OCI-LY7 (cell line): ENCODE data around the gene STYXL1. TPM values are rescaled to one million over a fixed set of nuclear protein-coding genes. Genes with fewer than 3 reads are reported as not detected.

Source experiments
- BruUV-seq: library from RNA; stranded (reverse); fragments of 400-500 nt; replicated peaks from 2 replicates; lab custom pipeline; 2021; lab: Mats Ljungman, UMichigan
- CTCF ChIA-PET: fragments of 300-600 bp; sonication (Branson Sonifier 250); formaldehyde crosslinking; loops from one replicate; lab custom pipeline; 2022; ENCODE audit warnings: antibody characterized with exemption; ENCODE audit not compliant: unreplicated experiment; lab: Charles Lee
- POLR2A ChIA-PET: fragments of 300-600 bp; sonication (Branson Sonifier 250); formaldehyde crosslinking; loops from one replicate; lab custom pipeline; 2022; ENCODE audit warnings: antibody characterized with exemption; lab: Charles Lee
- DNase-seq: peaks from one replicate; pipeline ENCODE4 v3.0.0-alpha.2; 2015; ENCODE audit warnings: low spot score
- H2AFZ ChIP-seq: fragments of 200-600 bp; sonication (generic), shearing (Covaris generic); 2 replicates; pipeline ENCODE4 v1.6.1; 2014; ENCODE audit warnings: mild to moderate bottlenecking, antibody characterized with exemption, low read length, moderate library complexity
- H3K27ac ChIP-seq: fragments of 200-600 bp; sonication (generic); 2 replicates; pipeline ENCODE4 v1.5.1; 2014; ENCODE audit warnings: mixed run types, low read depth, mild to moderate bottlenecking, moderate library complexity, low read length, inconsistent platforms; ENCODE audit not compliant: poor library complexity, severe bottlenecking
- H3K36me3 ChIP-seq: fragments of 200-600 bp; sonication (generic); 2 replicates; pipeline ENCODE4 v1.6.1; 2014; ENCODE audit warnings: mild to moderate bottlenecking, antibody characterized with exemption, low read length, moderate library complexity, mixed read lengths; ENCODE audit not compliant: insufficient read depth
- H3K4me1 ChIP-seq: fragments of 200-600 bp; sonication (generic); 2 replicates; pipeline ENCODE4 v1.5.1; 2014; ENCODE audit warnings: mild to moderate bottlenecking, low read length; ENCODE audit not compliant: insufficient read depth, poor library complexity, severe bottlenecking
- H3K4me2 ChIP-seq: fragments of 200-600 bp; sonication (generic); 2 replicates; pipeline ENCODE4 v1.6.1; 2014; ENCODE audit warnings: mild to moderate bottlenecking, low read length
- H3K4me3 ChIP-seq: fragments of 200-600 bp; sonication (generic); 2 replicates; pipeline ENCODE4 v1.5.1; 2014; ENCODE audit warnings: mild to moderate bottlenecking, low read depth, low read length; ENCODE audit not compliant: poor library complexity, severe bottlenecking
- H3K79me2 ChIP-seq: fragments of 200-600 bp; sonication (generic); 2 replicates; pipeline ENCODE4 v1.6.1; 2016; ENCODE audit warnings: low read depth, mild to moderate bottlenecking, low read length, moderate library complexity, mixed read lengths; ENCODE audit not compliant: insufficient read depth
- H3K9me2 ChIP-seq: fragments of 200-600 bp; sonication (generic); 2 replicates; pipeline ENCODE4 v1.6.1; 2016; ENCODE audit warnings: mild to moderate bottlenecking, low read length, mixed read lengths; ENCODE audit not compliant: insufficient read depth
- H3K9me3 ChIP-seq: fragments of 200-600 bp; sonication (generic); 2 replicates; pipeline ENCODE4 v1.6.1; 2014; ENCODE audit warnings: mild to moderate bottlenecking, mixed run types, low read length, mixed read lengths
- H4K20me1 ChIP-seq: fragments of 200-600 bp; sonication (generic); 2 replicates; pipeline ENCODE4 v1.6.1; 2014; ENCODE audit warnings: mild to moderate bottlenecking, antibody characterized with exemption, low read length, moderate library complexity, mixed read lengths; ENCODE audit not compliant: insufficient read depth
- CTCF ChIP-seq: fragments of 200-600 bp; sonication (generic); conservative IDR thresholded peaks from 2 replicates; pipeline ENCODE4 v1.5.1; 2014; ENCODE audit warnings: mild to moderate bottlenecking, antibody characterized with exemption, low read length, moderate library complexity, mixed read lengths
- EZH2phosphoT487 ChIP-seq: fragments of 200-600 bp; sonication (generic); IDR thresholded peaks from 2 replicates; pipeline ENCODE4 v1.6.1; 2018; ENCODE audit warnings: low read depth, borderline replicate concordance, mild to moderate bottlenecking, mixed run types, antibody characterized with exemption, low read length, moderate library complexity, mixed read lengths
- intact Hi-C: fragments of 100-400 bp; cut with micrococcal nuclease; formaldehyde crosslinking; loops from one replicate; pipeline ENCODE4 v1.10.0; 2022; ENCODE audit not compliant: unreplicated experiment
- total RNA-seq, 2 experiments: library from RNA; depleted of rRNA in 1 of 2; stranded (reverse); fragments of >200 nt in 1 of 2; shearing (Covaris generic) in 1 of 2; gene quantifications; 2 replicates each; pipeline ENCODE4 v1.2.3, GENCODE V29; 2014 to 2022

STYXL1 gene
- total RNA-seq, 2 experiments from 2014 or later = 27.6 to 37.4 TPM

- no TSS peak for BruUV-seq
- no peak overlapping the region for H2AFZ ChIP-seq
- H3K27ac ChIP-seq = no peak overlapping the region
- no peak overlapping the region for H3K4me3 ChIP-seq
- no peaks in the 10 kb centered on the region for H4K20me1 ChIP-seq
- H3K4me2 ChIP-seq = no peak overlapping the region
- no peaks in the 10 kb centered on the region for H3K9me3 ChIP-seq
- intact Hi-C loops = no loop called here
- ChIA-PET CTCF (interaction anchor here (0.5 kb wide), 1 partner anchor 14 kb away, joined by 6 read pairs; no protein-coding TSS in a partner anchor), POLR2A (interaction anchor here (0.5 to 1.3 kb wide), 3 partner anchors 26 to 296 kb away, joined by 3 to 4 read pairs (median 3); partner anchors contain the start of genes MDH2 and STYXL1)
- TF ChIP-seq CTCF (no peak), EZH2phosphoT487 (no peak)
- H3K4me1 ChIP-seq = no peaks in the 10 kb centered on the region
- DNase-seq = no peak
- no peaks in the 10 kb centered on the region for H3K36me3 ChIP-seq
- H3K9me2 ChIP-seq = no peaks in the 10 kb centered on the region
- H3K79me2 ChIP-seq = no peaks in the 10 kb centered on the region
These were observed 26.6 kb upstream of the STYXL1 start for GRCh38 chr7:76074306-76074971.

- intact Hi-C loops = no loop called here
- Histone ChIP-seq H3K9me3 (no peaks in the 10 kb centered on the region), H3K4me3 (no peak overlapping the region), H4K20me1 (no peaks in the 10 kb centered on the region), H3K4me1 (no peaks in the 10 kb centered on the region), H3K27ac (no peak overlapping the region), H2AFZ (no peak overlapping the region), H3K9me2 (no peaks in the 10 kb centered on the region), H3K4me2 (no peak overlapping the region), H3K36me3 (no peaks in the 10 kb centered on the region), H3K79me2 (no peaks in the 10 kb centered on the region)
- ChIA-PET POLR2A (interaction anchor here (0.6 to 1.3 kb wide), 2 partner anchors 25 to 295 kb away, joined by 3 to 4 read pairs; partner anchors contain the start of genes MDH2 and STYXL1), CTCF (interaction anchor here (0.5 kb wide), 1 partner anchor 13 kb away, joined by 6 read pairs; no protein-coding TSS in a partner anchor)
- BruUV-seq = no TSS peak
- TF ChIP-seq CTCF (no peak), EZH2phosphoT487 (no peak)
- no peak for DNase-seq
These were observed 25.7 kb upstream of the STYXL1 start for GRCh38 chr7:76073335-76073990.
